HG03521 (cell line): ENCODE data around the gene DNASE2B.

Experiments
- ATAC-seq: cut with Tn5 transposase; IDR thresholded peaks from one replicate; pipeline ENCODE4 v1.9.1; 2021; ENCODE audit warnings: mild to moderate bottlenecking, moderate library complexity; ENCODE audit not compliant: unreplicated experiment

The DNASE2B gene

GRCh38 chr1:84398175-84399155 is at the start of gene DNASE2B:
TSS of gene DNASE2B (plus strand) at chr1:84398484. CDS start at chr1:84398565, 81 bp downstream.
- no peak for ATAC-seq

GRCh38 chr1:84348759-84349158 is 49.5 kb upstream of the DNASE2B start:
- ATAC-seq: no peak

- no peak for ATAC-seq
Measured at GRCh38 chr1:84350104-84350503, 48.2 kb upstream of the DNASE2B start.

GRCh38 chr1:84350550-84350949 is 47.7 kb upstream of the DNASE2B start:
- no peak for ATAC-seq

GRCh38 chr1:84352298-84353106 is 45.8 kb upstream of the DNASE2B start:
- ATAC-seq: no peak

GRCh38 chr1:84353695-84354094 is 44.6 kb upstream of the DNASE2B start:
- ATAC-seq: no peak

- ATAC-seq: no peak
Measured at GRCh38 chr1:84355556-84355955, 42.7 kb upstream of the DNASE2B start.

- no peak for ATAC-seq
Measured at GRCh38 chr1:84356881-84357280, 41.4 kb upstream of the DNASE2B start.

GRCh38 chr1:84358695-84359094 is 39.6 kb upstream of the DNASE2B start:
- no peak for ATAC-seq

- ATAC-seq: no peak
Measured at GRCh38 chr1:84360316-84360715, 38.0 kb upstream of the DNASE2B start.

GRCh38 chr1:84361796-84362195 is 36.5 kb upstream of the DNASE2B start:
- ATAC-seq: no peak

GRCh38 chr1:84363019-84363418 is 35.3 kb upstream of the DNASE2B start:
- ATAC-seq: no peak

- no peak for ATAC-seq
Measured at GRCh38 chr1:84363622-84364021, 34.7 kb upstream of the DNASE2B start.

- ATAC-seq: no peak
Measured at GRCh38 chr1:84365225-84366221, 32.8 kb upstream of the DNASE2B start.

- no peak for ATAC-seq
Measured at GRCh38 chr1:84366786-84367185, 31.5 kb upstream of the DNASE2B start.

- ATAC-seq: no peak
Measured at GRCh38 chr1:84367219-84367618, 31.1 kb upstream of the DNASE2B start.

GRCh38 chr1:84368441-84368840 is 29.8 kb upstream of the DNASE2B start:
- ATAC-seq: no peak

GRCh38 chr1:84370266-84370665 is 28.0 kb upstream of the DNASE2B start:
- ATAC-seq: no peak

- ATAC-seq: no peak
Measured at GRCh38 chr1:84370831-84371394, 27.4 kb upstream of the DNASE2B start.
